Measurements from ENCODE around the gene RHOJ.

The RHOJ gene

GRCh38 chr14:63209160-63209559 lies 4.9 kb downstream of the RHOJ start:
- DNase-seq = no peak

- no peak for DNase-seq
These were observed 6.6 kb downstream of the RHOJ start for GRCh38 chr14:63210812-63211211.

- no peak for DNase-seq
These were observed 8.0 kb downstream of the RHOJ start for GRCh38 chr14:63212209-63212608.

GRCh38 chr14:63212776-63213500 lies 8.7 kb downstream of the RHOJ start:
- DNase-seq = no peak

- no peak for DNase-seq
These were observed 10.4 kb downstream of the RHOJ start for GRCh38 chr14:63214417-63215196.

- no peak for DNase-seq
These were observed 16.3 kb downstream of the RHOJ start for GRCh38 chr14:63220526-63220925.

- DNase-seq = no peak
These were observed 19.4 kb downstream of the RHOJ start for GRCh38 chr14:63223596-63223995.

- DNase-seq = no peak
These were observed 20.0 kb downstream of the RHOJ start for GRCh38 chr14:63224196-63224595.

- DNase-seq = no peak
These were observed 24.0 kb downstream of the RHOJ start for GRCh38 chr14:63228217-63228616.

GRCh38 chr14:63229330-63230059 lies 25.3 kb downstream of the RHOJ start:
- DNase-seq = no peak

- DNase-seq = no peak
These were observed 27.5 kb downstream of the RHOJ start for GRCh38 chr14:63231766-63232165.

GRCh38 chr14:63237791-63238190 lies 33.5 kb downstream of the RHOJ start:
- DNase-seq = no peak

GRCh38 chr14:63240221-63240620 lies 36.0 kb downstream of the RHOJ start:
- no peak for DNase-seq

- no peak for DNase-seq
These were observed 36.9 kb downstream of the RHOJ start for GRCh38 chr14:63241096-63241495.

GRCh38 chr14:63243646-63244045 lies 39.4 kb downstream of the RHOJ start:
- DNase-seq = no peak

GRCh38 chr14:63245893-63246292 lies 41.6 kb downstream of the RHOJ start:
- DNase-seq = no peak

GRCh38 chr14:63248211-63248610 lies 44.0 kb downstream of the RHOJ start:
- DNase-seq = no peak

GRCh38 chr14:63249092-63249491 lies 44.8 kb downstream of the RHOJ start:
- no peak for DNase-seq

GRCh38 chr14:63257299-63257698 lies 53.1 kb downstream of the RHOJ start:
- no peak for DNase-seq

- no peak for DNase-seq
These were observed 58.2 kb downstream of the RHOJ start for GRCh38 chr14:63262446-63262845.

- DNase-seq = no peak
These were observed 61.9 kb downstream of the RHOJ start for GRCh38 chr14:63266106-63266505.

GRCh38 chr14:63267171-63267570 lies 62.9 kb downstream of the RHOJ start:
- no peak for DNase-seq

- DNase-seq = no peak
These were observed 64.5 kb downstream of the RHOJ start for GRCh38 chr14:63268771-63269170.
